ENCODE data around the gene SH3BP1.
"Not testable (repeated sequence)": the region's sequence is repeated elsewhere in the genome, so short reads cannot be mapped to it uniquely, and the experiment has no call there.

Gene SH3BP1

GRCh38 chr22:37639070-37639760 lies at the start of gene SH3BP1:
SH3BP1 (plus strand) TSS chr22:37639669; CDS start chr22:37639788, 119 bp downstream.
- DNase-seq = no peak

GRCh38 chr22:37591081-37591480 lies 48.4 kb upstream of the SH3BP1 start:
- not testable (repeated sequence) for DNase-seq

GRCh38 chr22:37591823-37592404 lies 47.6 kb upstream of the SH3BP1 start:
- DNase-seq = no peak

GRCh38 chr22:37594237-37594636 lies 45.2 kb upstream of the SH3BP1 start:
- DNase-seq = no peak

- DNase-seq = no peak
Measured at GRCh38 chr22:37599153-37599552, 40.3 kb upstream of the SH3BP1 start.

GRCh38 chr22:37601203-37601539 lies 38.3 kb upstream of the SH3BP1 start:
- DNase-seq = no peak

GRCh38 chr22:37601540-37602442 lies 37.7 kb upstream of the SH3BP1 start:
- peak; percentile 84 for DNase-seq

- not testable (repeated sequence) for DNase-seq
Measured at GRCh38 chr22:37602546-37603277, 36.8 kb upstream of the SH3BP1 start.

GRCh38 chr22:37604074-37604473 lies 35.4 kb upstream of the SH3BP1 start:
- no peak for DNase-seq

- DNase-seq = no peak
Measured at GRCh38 chr22:37604875-37605274, 34.6 kb upstream of the SH3BP1 start.

GRCh38 chr22:37607010-37607934 lies 32.2 kb upstream of the SH3BP1 start:
- peak; percentile 76 for DNase-seq

GRCh38 chr22:37607935-37608476 lies 31.5 kb upstream of the SH3BP1 start:
- no peak for DNase-seq

GRCh38 chr22:37608477-37609239 lies 30.8 kb upstream of the SH3BP1 start, which contains the start of gene GGA1:
GGA1 (plus strand) TSS chr22:37608834; CDS start chr22:37608861, 27 bp downstream.
- peak; percentile 96 for DNase-seq

GRCh38 chr22:37609240-37610152 lies 30.0 kb upstream of the SH3BP1 start:
- no peak for DNase-seq

GRCh38 chr22:37610153-37610475 lies 29.4 kb upstream of the SH3BP1 start:
- DNase-seq = not testable (repeated sequence)

GRCh38 chr22:37610480-37611129 lies 28.9 kb upstream of the SH3BP1 start:
- DNase-seq = no peak

GRCh38 chr22:37611207-37611606 lies 28.3 kb upstream of the SH3BP1 start:
- no peak for DNase-seq

- no peak for DNase-seq
Measured at GRCh38 chr22:37616201-37617083, 23.0 kb upstream of the SH3BP1 start.

Measured in NCI-H526 treated with DMSO at 0.1 percent for 48 hours (cell line).